OCI-LY1 (cell line): ENCODE data around the gene OXCT1.

ENCODE experiments used
- H2AFZ ChIP-seq: fragments of 200-600 bp; sonication (generic), shearing (Covaris generic); 2 replicates; pipeline ENCODE4 v1.6.0; 2014; ENCODE audit warnings: antibody characterized with exemption, mild to moderate bottlenecking, low read length
- H3F3A ChIP-seq: fragments of 200-600 bp; sonication (generic), shearing (Covaris generic); 2 replicates; pipeline ENCODE4 v1.6.0; 2014; ENCODE audit warnings: mild to moderate bottlenecking, antibody characterized with exemption, low read length, moderate library complexity; ENCODE audit not compliant: insufficient read depth
- H3K27ac ChIP-seq: fragments of 200-600 bp; sonication (generic); 2 replicates; pipeline ENCODE4 v1.5.1; 2014; ENCODE audit warnings: low read length, mixed run types, mild to moderate bottlenecking, low read depth; ENCODE audit not compliant: poor library complexity, severe bottlenecking
- H3K27me3 ChIP-seq: fragments of 200-600 bp; sonication (generic); 2 replicates; pipeline ENCODE4 v1.6.0; 2014; ENCODE audit warnings: antibody characterized with exemption, mild to moderate bottlenecking, low read length, moderate library complexity; ENCODE audit not compliant: insufficient read depth
- H3K36me3 ChIP-seq: fragments of 200-600 bp; sonication (generic); 2 replicates; pipeline ENCODE4 v1.6.1; 2014; ENCODE audit warnings: mild to moderate bottlenecking, antibody characterized with exemption, low read length, moderate library complexity, mixed read lengths; ENCODE audit not compliant: insufficient read depth
- H3K4me1 ChIP-seq: fragments of 200-600 bp; sonication (generic); 2 replicates; pipeline ENCODE4 v1.5.1; 2014; ENCODE audit warnings: mild to moderate bottlenecking, low read length, moderate library complexity; ENCODE audit not compliant: insufficient read depth, severe bottlenecking
- H3K4me2 ChIP-seq: fragments of 200-600 bp; sonication (generic), shearing (Covaris generic); 2 replicates; pipeline ENCODE4 v1.6.1; 2014; ENCODE audit warnings: low read length
- H3K4me3 ChIP-seq: fragments of 200-600 bp; sonication (generic); 2 replicates; pipeline ENCODE4 v1.5.1; 2014; ENCODE audit warnings: low read length, low read depth, mild to moderate bottlenecking, mixed read lengths; ENCODE audit not compliant: poor library complexity, severe bottlenecking
- H3K79me2 ChIP-seq: fragments of 200-600 bp; shearing (Covaris generic); 2 replicates; pipeline ENCODE4 v1.6.1; 2016; ENCODE audit warnings: mixed run types, low read length, mixed read lengths; ENCODE audit not compliant: insufficient read depth
- H3K9ac ChIP-seq: fragments of 200-600 bp; sonication (generic), shearing (Covaris generic); 2 replicates; pipeline ENCODE4 v1.6.1; 2014; ENCODE audit warnings: mild to moderate bottlenecking, low read length, mixed read lengths
- H3K9me2 ChIP-seq: fragments of 200-600 bp; sonication (generic), shearing (Covaris generic); 2 replicates; pipeline ENCODE4 v1.6.1; 2014; ENCODE audit warnings: low read depth, mild to moderate bottlenecking, low read length, mixed read lengths
- H3K9me3 ChIP-seq: fragments of 200-600 bp; shearing (Covaris generic); 2 replicates; pipeline ENCODE4 v1.6.1; 2014; ENCODE audit warnings: low read length, mixed read lengths
- H4K20me1 ChIP-seq: fragments of 200-600 bp; sonication (generic), shearing (Covaris generic); 2 replicates; pipeline ENCODE4 v1.6.0; 2016; ENCODE audit warnings: mild to moderate bottlenecking, low read length; ENCODE audit not compliant: insufficient read depth
- CTCF ChIP-seq: fragments of 200-600 bp; sonication (generic), shearing (Covaris generic); IDR thresholded peaks from 2 replicates; pipeline ENCODE4 v1.5.1; 2017; ENCODE audit warnings: mild to moderate bottlenecking, antibody characterized with exemption, low read length, moderate library complexity, mixed read lengths
- EZH2 ChIP-seq: fragments of 200-600 bp; sonication (generic), shearing (Covaris generic); IDR thresholded peaks from 2 replicates; pipeline ENCODE4 v1.8.0; 2017; ENCODE audit warnings: borderline replicate concordance, mixed run types, mild to moderate bottlenecking, antibody characterized with exemption, low read length, moderate library complexity, mixed read lengths

The OXCT1 gene

DNA sequence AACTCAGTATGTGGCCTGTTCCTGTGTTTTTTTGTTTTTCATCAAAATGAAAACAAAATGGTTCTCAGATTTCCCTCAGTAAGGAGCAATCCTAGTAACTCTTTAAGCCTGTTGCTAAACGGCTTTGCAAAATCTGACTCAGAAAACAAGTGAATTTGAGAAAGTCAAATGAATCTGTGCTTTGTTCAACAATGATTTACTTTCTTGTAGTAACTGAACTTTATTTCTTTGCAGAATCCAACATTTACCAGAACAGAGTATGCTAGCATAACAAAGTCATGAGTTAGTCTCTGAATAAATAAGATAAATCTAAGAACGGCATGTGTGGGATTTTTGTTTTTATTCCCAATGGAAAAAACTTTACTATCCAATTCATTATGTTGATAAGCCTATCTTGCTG is 93.8 kb downstream of the OXCT1 start:
- Histone ChIP-seq H3K36me3 (peaks cover 8% of the 10 kb centered on the region; the same call in 1 of the 2 replicates), H3K4me3 (no peak overlapping the region), H3K9me3 (no peaks in the 10 kb centered on the region), H2AFZ (no peak overlapping the region), H3F3A (no peaks in the 10 kb centered on the region), H3K27me3 (no peaks in the 10 kb centered on the region), H3K9me2 (no peaks in the 10 kb centered on the region), H3K4me2 (no peak overlapping the region), H3K9ac (no peak overlapping the region), H3K4me1 (no peaks in the 10 kb centered on the region), H3K27ac (no peak overlapping the region), H4K20me1 (no peaks in the 10 kb centered on the region), H3K79me2 (no peaks in the 10 kb centered on the region)
- TF ChIP-seq EZH2 (no peak), CTCF (no peak)

GRCh38 chr5:41773799-41774198 is 96.4 kb downstream of the OXCT1 start:
- no peak overlapping the region for H3K4me3 ChIP-seq
- no peak overlapping the region for H2AFZ ChIP-seq
- no peak overlapping the region for H3K9ac ChIP-seq
- H3K9me2 ChIP-seq = no peaks in the 10 kb centered on the region
- no peaks in the 10 kb centered on the region for H4K20me1 ChIP-seq
- H3F3A ChIP-seq = no peaks in the 10 kb centered on the region
- no peaks in the 10 kb centered on the region for H3K79me2 ChIP-seq
- H3K36me3 ChIP-seq = peaks cover 8% of the 10 kb centered on the region; the same call in 1 of the 2 replicates
- no peak overlapping the region for H3K27ac ChIP-seq
- TF ChIP-seq EZH2 (no peak), CTCF (no peak)
- H3K27me3 ChIP-seq = no peaks in the 10 kb centered on the region
- H3K4me1 ChIP-seq = no peaks in the 10 kb centered on the region
- no peaks in the 10 kb centered on the region for H3K9me3 ChIP-seq
- H3K4me2 ChIP-seq = no peak overlapping the region

GRCh38 chr5:41772785-41773442 is 97.3 kb downstream of the OXCT1 start:
- Histone ChIP-seq H4K20me1 (no peaks in the 10 kb centered on the region), H3K27me3 (no peaks in the 10 kb centered on the region), H2AFZ (no peak overlapping the region)

DNA sequence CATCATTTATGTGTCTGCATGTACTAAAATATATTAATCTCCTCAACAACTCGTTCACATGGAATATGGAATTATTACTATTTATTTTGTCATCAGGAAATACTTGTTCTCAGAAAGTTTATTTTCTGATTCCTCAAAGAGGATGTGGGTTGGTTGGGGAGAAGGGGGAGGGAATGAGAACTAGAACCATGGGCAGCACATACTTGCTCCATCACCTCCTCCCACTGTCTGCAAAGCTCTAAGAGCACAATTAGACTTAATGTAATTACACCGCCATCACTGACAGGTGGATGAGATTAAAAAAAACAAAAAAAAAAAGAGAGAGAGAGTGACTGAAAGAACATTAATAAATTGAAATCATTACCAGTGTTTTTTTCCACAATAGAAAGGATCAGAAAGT is 98.2 kb downstream of the OXCT1 start:
- Histone ChIP-seq H3K9ac (no peak overlapping the region), H3K9me3 (no peaks in the 10 kb centered on the region), H3K4me2 (no peak overlapping the region), H3F3A (no peaks in the 10 kb centered on the region), H3K27me3 (no peaks in the 10 kb centered on the region), H3K36me3 (peaks cover 8% of the 10 kb centered on the region; the same call in 1 of the 2 replicates), H3K9me2 (no peaks in the 10 kb centered on the region), H3K4me1 (no peaks in the 10 kb centered on the region), H4K20me1 (no peaks in the 10 kb centered on the region), H3K4me3 (no peak overlapping the region), H3K27ac (no peak overlapping the region), H2AFZ (no peak overlapping the region), H3K79me2 (no peaks in the 10 kb centered on the region)
- TF ChIP-seq EZH2 (no peak), CTCF (no peak)

More at GRCh38 chr5:41772785-41773442, 97.3 kb downstream of the OXCT1 start:
- no peak overlapping the region for H3K4me2 ChIP-seq
- H3K9me2 ChIP-seq = no peaks in the 10 kb centered on the region
- no peak overlapping the region for H3K9ac ChIP-seq
- H3K4me3 ChIP-seq = no peak overlapping the region
- no peaks in the 10 kb centered on the region for H3K79me2 ChIP-seq
- H3K36me3 ChIP-seq = peaks cover 8% of the 10 kb centered on the region; the same call in 1 of the 2 replicates
- no peaks in the 10 kb centered on the region for H3K4me1 ChIP-seq
- no peaks in the 10 kb centered on the region for H3F3A ChIP-seq
- no peak for TF ChIP-seq EZH2
- no peak overlapping the region for H3K27ac ChIP-seq
- no peaks in the 10 kb centered on the region for H3K9me3 ChIP-seq
